GM10266 (cell line): ENCODE results near the gene ZNF718.
"Not testable (repeated sequence)": the region's sequence is repeated elsewhere in the genome, so short reads cannot be mapped to it uniquely, and the experiment has no call there.

Source experiments
- DNase-seq: peaks from one replicate; pipeline ENCODE4 v3.0.0; 2012; ENCODE audit errors: extremely low spot score
- TF ChIP-seq, protein P1 (sequence below): IDR thresholded peaks from 2 replicates; pipeline ENCODE4 v1.5.1; 2012; ENCODE audit warnings: mild to moderate bottlenecking, low read depth; ENCODE audit not compliant: control insufficient read depth, insufficient read depth; ENCODE audit errors: missing control alignments

The ZNF718 gene

DNA sequence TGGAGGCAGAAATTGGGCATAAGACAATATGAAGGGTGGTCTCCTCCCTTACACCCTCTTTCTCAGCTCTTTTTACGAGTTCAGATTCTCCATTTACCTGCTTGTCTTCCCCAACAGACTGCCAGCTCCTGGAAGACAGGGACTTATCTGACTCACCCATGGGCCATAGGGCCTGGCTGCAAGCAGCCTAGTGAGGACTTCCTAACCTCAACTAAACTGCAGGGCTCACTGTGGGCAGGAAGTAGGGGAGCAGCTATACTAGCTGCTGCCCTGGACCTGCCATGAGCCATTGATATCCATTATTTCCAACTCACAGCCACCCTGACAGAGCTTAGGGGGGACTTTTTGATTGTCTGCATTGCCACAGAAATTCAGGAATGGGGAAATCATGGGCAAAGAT is 11.5 kb upstream of the ZNF718 start:
- TF ChIP-seq, protein P1, sequence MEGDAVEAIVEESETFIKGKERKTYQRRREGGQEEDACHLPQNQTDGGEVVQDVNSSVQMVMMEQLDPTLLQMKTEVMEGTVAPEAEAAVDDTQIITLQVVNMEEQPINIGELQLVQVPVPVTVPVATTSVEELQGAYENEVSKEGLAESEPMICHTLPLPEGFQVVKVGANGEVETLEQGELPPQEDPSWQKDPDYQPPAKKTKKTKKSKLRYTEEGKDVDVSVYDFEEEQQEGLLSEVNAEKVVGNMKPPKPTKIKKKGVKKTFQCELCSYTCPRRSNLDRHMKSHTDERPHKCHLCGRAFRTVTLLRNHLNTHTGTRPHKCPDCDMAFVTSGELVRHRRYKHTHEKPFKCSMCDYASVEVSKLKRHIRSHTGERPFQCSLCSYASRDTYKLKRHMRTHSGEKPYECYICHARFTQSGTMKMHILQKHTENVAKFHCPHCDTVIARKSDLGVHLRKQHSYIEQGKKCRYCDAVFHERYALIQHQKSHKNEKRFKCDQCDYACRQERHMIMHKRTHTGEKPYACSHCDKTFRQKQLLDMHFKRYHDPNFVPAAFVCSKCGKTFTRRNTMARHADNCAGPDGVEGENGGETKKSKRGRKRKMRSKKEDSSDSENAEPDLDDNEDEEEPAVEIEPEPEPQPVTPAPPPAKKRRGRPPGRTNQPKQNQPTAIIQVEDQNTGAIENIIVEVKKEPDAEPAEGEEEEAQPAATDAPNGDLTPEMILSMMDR, result no peak
- DNase-seq, result no peak

DNA sequence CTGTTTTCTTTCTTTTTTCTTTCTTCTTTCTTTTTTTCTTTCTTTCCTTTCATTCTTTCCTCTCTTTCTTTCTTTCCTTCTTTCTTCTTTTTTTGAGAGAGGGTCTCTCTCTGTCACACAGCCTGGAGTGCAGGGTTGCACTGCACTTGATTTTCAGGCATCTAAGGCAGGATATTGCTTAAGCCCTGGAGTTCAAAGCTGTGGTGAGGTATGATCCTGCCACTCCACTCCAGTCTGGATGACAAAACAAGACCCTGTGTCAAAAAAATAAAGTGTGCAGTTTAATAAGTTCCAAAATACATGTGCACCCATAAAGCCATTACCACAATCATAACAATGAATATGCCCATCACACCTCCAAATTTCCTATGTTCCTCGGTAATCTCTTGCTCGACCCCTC is 10.6 kb upstream of the ZNF718 start:
- TF ChIP-seq, protein P1, result no peak
- no peak for DNase-seq

DNA sequence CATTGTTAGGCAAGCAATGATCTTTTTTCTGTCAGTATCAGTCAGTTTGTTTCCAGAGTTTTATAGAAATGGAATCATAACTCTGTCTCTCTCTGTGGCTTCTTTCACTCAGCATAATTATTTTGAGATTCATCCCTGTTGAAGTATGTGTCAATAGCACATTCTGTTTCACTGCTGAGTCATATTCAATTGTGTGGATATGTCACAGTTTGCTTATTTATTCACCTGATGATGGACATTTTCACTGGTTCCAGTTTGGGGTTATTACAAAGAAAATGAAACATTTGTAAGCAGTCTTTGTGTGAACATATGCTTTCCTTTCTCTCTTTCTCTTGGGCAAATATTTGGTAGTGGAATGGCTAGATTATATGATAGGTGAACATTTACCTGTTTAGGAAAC is 10.2 kb upstream of the ZNF718 start:
- no peak for DNase-seq
- TF ChIP-seq, protein P1, result no peak

DNA sequence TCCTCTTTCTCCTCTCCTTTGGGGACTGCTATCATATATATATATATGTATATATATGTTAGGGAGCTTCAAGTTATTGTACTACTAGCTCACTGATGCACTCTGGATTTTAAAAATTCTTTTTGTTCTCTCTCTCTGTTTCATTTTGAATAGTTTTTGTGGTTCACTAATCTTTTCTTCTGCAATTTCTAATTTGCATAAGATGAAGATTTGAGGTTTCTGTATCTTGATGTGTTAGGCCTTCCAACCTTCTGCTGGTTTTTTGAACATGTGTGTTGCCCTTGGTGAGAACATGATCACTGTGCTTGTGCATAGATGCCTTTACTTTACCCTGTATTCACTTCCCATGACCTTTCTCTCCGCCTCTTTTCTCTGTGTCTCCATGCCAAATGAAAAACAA is 7.8 kb upstream of the ZNF718 start:
- no peak for DNase-seq
- TF ChIP-seq, protein P1, result no peak

DNA sequence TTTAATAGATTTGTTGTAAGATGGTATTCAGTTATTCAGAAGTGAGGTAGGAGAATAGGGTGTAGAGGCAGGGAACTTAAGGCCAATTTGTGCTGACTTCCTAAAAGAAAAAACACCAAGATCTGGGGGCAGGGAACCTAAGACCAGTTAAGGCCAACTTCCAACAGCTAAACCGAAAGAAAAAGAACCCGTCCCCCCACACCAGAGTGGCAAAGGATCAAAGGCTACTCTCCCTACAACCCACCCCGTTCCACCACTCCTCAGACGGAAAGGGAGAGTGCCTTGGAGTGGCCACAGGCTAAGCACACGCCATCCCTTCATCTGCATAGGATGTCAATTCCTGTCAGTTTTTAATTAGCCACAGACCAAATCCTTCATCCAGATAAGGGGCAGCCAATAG is 3.7 kb upstream of the ZNF718 start:
- DNase-seq, result no peak
- TF ChIP-seq, protein P1, result no peak

DNA sequence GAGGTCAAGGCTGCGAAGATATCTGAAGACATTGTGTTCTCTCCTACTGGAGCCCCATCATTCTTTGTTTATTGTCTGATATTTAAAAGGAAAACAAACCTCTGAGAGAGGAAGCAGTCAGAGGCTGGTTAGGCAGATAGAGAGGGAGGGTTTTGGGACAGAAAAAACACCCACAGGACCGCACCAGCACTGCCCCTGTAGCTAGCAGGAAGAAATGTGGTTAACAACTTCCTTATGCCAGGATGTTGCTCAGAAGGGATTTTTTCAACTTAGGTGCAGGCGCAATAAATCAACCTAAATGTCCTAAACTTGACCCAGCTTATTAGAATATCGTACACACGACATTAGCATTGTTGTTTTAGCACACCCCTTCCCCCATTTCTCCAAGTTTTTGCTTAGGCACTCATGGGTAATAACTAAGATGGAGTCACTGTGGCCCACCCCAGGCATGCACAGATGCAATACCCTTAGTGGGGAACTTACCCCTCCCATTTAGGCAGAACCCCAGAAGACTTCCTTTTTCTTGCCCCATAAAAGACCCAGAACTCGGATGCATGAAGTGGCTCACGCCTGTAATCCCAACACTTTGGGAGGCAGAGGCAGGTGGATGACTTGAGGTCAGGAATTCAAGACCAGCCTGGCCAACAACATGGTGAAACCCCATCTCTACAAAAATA is 2.8 kb upstream of the ZNF718 start:
- DNase-seq, result no peak
- TF ChIP-seq, protein P1, result no peak

DNA sequence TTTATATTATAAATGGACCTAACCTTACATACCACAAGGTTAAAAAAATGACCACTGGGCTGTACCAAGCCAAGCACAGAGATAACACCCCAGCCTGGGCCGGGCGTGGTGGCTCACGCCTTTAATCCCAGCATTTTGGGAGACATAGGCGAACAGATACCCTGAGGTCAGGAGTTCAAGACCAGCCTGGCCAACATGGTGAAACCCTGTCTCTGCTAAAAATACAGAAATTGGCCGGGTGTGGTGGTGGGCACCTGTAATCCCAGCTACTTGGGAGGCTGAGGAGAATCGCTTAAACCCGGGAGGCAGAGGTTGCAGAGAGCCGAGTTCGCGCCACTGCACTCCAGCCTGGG is 403 bp upstream of the ZNF718 start:
- not testable (repeated sequence) for DNase-seq
